ENCODE data around the gene AKT1.
"Not testable (repeated sequence)": the region's sequence is repeated elsewhere in the genome, so short reads cannot be mapped to it uniquely, and the experiment has no call there.

Gene AKT1

DNA sequence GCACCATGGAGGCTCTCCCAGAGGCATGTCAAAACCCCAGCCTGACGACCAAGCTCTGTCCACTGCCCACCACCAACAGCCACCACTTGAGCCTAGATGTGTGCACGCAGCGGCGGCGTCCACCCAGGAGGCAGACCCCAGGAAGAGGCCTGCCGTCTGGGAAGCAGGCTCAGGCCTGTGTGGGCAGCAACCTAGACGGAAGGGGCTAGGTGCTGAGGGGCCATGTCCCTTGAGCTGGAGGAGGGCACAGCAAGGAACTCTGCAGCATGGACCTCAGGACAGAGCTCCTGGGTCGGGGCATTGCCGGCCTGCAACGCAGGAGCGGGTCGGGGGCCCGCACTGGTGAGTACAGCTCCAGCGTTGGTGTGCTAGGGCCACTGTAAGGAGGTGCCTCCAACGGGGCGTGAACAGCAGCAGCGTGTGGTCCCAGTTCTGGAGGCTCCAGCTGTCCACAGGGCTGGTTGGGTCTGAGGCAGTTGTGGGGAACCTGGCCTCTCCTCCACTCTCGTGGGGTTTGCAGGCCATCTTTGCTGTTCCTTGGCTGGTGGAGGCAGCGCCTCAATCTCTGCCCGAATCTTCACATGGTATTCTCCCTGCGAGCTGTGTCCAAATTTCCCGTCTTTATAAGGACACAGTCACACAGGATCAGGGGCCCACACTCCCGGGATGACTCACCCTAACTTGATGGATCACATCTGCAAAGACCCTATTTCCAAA lies 25.8 kb upstream of the AKT1 start:
- intact Hi-C loops (cut with DNase I), result no loop called here
- peak in 12 of 42 donors; percentile 2 to 38 (median 12) for DNase-seq

- peak in 41 of 42 donors; percentile 39 to 89 (median 70) for DNase-seq
- intact Hi-C loops (cut with DNase I), result no loop called here
Observed at GRCh38 chr14:104820669-104821228, 25.2 kb upstream of the AKT1 start.

GRCh38 chr14:104819361-104819781 lies 23.8 kb upstream of the AKT1 start:
- DNase-seq, result peak in 12 of 42 donors; percentile 2 to 35 (median 12)
- intact Hi-C loops (cut with DNase I), result no loop called here

DNA sequence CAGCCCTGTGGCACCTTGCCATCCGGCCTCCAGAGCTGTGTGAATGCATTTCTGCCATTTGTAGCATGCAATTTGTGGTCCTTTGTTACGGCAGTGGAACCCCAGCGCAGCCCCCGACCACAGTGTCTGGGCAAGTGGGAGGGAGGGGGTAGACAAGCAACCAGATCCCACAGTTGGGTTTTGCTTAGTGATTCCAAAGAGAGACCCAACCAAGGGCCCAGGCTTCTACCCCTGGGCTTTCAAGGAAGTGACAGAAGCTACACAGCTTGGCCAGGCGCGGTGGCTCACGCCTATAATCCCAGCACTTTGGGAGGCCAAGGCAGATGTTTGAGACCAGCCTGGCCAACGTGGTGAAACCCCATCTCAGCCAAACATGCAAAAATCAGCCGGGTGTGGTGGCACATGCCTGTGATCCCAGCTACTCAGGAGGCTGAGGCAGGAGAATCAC lies 23.2 kb upstream of the AKT1 start:
- intact Hi-C loops (cut with DNase I), result no loop called here
- peak in 9 of 42 donors; percentile 4 to 23 (median 9) for DNase-seq

- peak in 5 of 42 donors; percentile 1 to 16 (median 5) for DNase-seq
- intact Hi-C loops (cut with DNase I), result no loop called here
Observed at GRCh38 chr14:104817930-104818713, 22.6 kb upstream of the AKT1 start.

GRCh38 chr14:104816616-104816884 lies 21.0 kb upstream of the AKT1 start:
- intact Hi-C loops (cut with DNase I), result no loop called here
- DNase-seq, result peak in 5 of 42 donors; percentile 3 to 44 (median 21)

GRCh38 chr14:104814701-104815100 lies 19.2 kb upstream of the AKT1 start:
- intact Hi-C loops (cut with DNase I), result not testable (repeated sequence)
- DNase-seq, result peak in 4 of 42 donors; percentile 3 to 11 (median 5)

GRCh38 chr14:104813286-104813685 lies 17.7 kb upstream of the AKT1 start:
- intact Hi-C loops (cut with DNase I), result no loop called here
- DNase-seq, result peak in 3 of 42 donors; percentile 1 to 13 (median 3)

GRCh38 chr14:104810316-104810715 lies 14.8 kb upstream of the AKT1 start:
- intact Hi-C loops (cut with DNase I), result no loop called here
- no peak for DNase-seq

- DNase-seq, result no peak
- intact Hi-C loops (cut with DNase I), result no loop called here
Observed at GRCh38 chr14:104808456-104808855, 12.9 kb upstream of the AKT1 start.

GRCh38 chr14:104806625-104807465 lies 11.3 kb upstream of the AKT1 start:
- DNase-seq, result peak in 21 of 42 donors; percentile 24 to 84 (median 60)
- intact Hi-C loops (cut with DNase I), result no loop called here

- intact Hi-C loops (cut with DNase I), result no loop called here
- no peak for DNase-seq
Observed at GRCh38 chr14:104805941-104806624, 10.5 kb upstream of the AKT1 start.

- intact Hi-C loops (cut with DNase I), result no loop called here
- DNase-seq, result no peak
Observed at GRCh38 chr14:104805326-104805678, 9.8 kb upstream of the AKT1 start.

- intact Hi-C loops (cut with DNase I), result no loop called here
- DNase-seq, result no peak
Observed at GRCh38 chr14:104804481-104805325, 9.2 kb upstream of the AKT1 start.

DNA sequence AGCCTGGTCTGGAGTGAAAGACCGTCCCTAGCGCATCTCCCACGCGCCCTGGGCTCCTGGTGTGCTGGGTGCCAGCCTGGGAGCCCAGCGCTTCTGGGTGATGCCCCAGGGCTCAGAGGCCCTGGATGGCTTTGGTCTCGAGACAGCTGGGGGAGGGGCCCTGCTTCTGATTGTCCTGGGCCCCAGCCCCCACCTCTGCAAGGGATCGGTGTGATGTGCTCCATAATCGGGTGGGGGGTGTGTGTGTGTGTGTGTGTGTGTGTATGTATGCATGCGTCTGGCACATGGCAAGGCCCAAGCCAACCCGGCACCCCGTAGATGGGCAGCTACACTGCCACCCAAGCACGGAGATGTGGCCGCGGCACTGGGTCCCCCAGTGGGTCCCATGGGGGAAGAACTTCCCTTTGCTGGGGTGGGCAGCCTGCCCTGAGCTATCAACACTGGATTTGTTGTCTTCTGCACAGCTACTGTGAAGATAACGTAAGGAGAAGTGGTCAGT lies 8.4 kb upstream of the AKT1 start:
- DNase-seq, result no peak
- intact Hi-C loops (cut with DNase I), result no loop called here

GRCh38 chr14:104803280-104803911 lies 7.8 kb upstream of the AKT1 start:
- DNase-seq, result no peak
- intact Hi-C loops (cut with DNase I), result no loop called here

Data from head of caudate nucleus (tissue), 42 donors.